Measurements from ENCODE around the gene SCTR.

DNA sequence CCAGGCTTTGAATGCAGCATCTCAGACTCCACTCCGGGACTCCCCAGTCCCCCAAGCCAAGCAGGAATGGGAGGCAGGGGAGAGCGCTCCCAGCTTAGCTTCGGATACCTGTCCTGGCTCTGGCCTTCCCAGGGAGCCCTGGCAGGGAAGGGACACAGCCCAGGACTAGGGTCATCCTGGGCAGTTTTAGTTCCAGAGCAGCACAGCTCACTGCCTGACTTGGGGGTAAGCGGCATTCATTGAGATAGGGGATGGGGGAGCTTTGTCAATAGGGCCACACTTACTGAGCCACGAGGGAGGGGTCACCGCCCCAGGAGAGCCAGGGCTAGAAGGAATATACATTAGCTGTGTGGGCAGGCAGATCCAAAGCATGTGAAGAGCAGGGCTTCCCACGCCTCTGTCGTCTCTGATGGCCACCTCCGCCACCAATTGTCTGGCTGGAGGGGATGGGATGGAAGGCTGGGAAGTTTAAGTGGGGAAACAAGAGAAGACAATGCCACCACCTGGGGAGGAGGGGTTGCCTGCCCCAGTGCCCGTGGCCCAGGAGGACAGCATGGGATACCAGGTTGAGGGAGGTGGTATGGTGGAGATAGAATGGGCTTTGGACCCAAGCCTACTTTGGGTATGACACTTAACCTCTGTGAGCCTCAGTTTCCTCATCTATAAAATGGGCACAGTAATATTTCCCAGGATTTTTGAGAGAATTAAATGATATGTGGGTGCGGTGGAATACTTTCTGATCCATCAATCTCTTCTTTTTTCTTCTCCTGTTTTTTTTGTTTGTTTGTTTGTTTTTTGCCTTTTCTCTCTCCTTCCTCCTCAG, 40.2 kb downstream of the SCTR start:
- TF ChIP-seq, protein P1, sequence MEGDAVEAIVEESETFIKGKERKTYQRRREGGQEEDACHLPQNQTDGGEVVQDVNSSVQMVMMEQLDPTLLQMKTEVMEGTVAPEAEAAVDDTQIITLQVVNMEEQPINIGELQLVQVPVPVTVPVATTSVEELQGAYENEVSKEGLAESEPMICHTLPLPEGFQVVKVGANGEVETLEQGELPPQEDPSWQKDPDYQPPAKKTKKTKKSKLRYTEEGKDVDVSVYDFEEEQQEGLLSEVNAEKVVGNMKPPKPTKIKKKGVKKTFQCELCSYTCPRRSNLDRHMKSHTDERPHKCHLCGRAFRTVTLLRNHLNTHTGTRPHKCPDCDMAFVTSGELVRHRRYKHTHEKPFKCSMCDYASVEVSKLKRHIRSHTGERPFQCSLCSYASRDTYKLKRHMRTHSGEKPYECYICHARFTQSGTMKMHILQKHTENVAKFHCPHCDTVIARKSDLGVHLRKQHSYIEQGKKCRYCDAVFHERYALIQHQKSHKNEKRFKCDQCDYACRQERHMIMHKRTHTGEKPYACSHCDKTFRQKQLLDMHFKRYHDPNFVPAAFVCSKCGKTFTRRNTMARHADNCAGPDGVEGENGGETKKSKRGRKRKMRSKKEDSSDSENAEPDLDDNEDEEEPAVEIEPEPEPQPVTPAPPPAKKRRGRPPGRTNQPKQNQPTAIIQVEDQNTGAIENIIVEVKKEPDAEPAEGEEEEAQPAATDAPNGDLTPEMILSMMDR (IDR thresholded peaks at IDR 0.05), result no peak
- no peak for TF ChIP-seq EZH2 (IDR thresholded peaks at IDR 0.05; ENCODE audit: borderline replicate concordance, insufficient read depth, low read depth, low read length, poor library complexity, severe bottlenecking)
